K562 (cell line): Measurements from ENCODE around the gene EDDM3A. TPM values are rescaled to one million over a fixed set of nuclear protein-coding genes. Genes with fewer than 3 reads are reported as not detected.

Experiments
- ATAC-seq: fragments of 200-7000 bp; cut with Tn5 transposase; 3 replicates; pipeline ENCODE4 v1.9.1; 2020; ENCODE audit warnings: moderate library complexity
- BruUV-seq: library from RNA; stranded (reverse); fragments of 400-500 nt; replicated peaks from 2 replicates; lab custom pipeline; 2021; lab: Mats Ljungman, UMichigan
- CTCF ChIA-PET: fragments of 300-600 bp; formaldehyde crosslinking; extraction: SDS; loops from one replicate; lab custom pipeline; 2021; ENCODE audit warnings: low intra/inter-chr PET ratio; lab: Yijun Ruan, JAX
- POLR2A ChIA-PET: fragments of 300-600, 350-650 bp; sonication (Branson Sonifier 250); formaldehyde crosslinking; extraction: SDS; loops from one replicate; lab custom pipeline; 2021; ENCODE audit warnings: antibody characterized with exemption, inconsistent platforms; lab: Yijun Ruan, JAX
- DNase-seq, 4 experiments: peaks; one replicate each; pipeline versions ENCODE4 v3.0.0 to v3.0.0-alpha.2; 2011 to 2018; ENCODE audit warnings: low spot score in 3 of 4, mixed read lengths in 3 of 4; ENCODE audit errors: extremely low read depth in 1 of 4
- FAIRE-seq: peaks from 2 replicates; lab custom pipeline; 2011; peaks lifted over from hg19 to GRCh38; lab: Jason Lieb, UNC
- H2AFZ ChIP-seq: 2 replicates; pipeline ENCODE4 v1.6.0; 2011; ENCODE audit warnings: low read depth, low read length, control low read depth, inconsistent platforms
- H3K27ac ChIP-seq: fragments of 200-600 bp; 3 replicates; pipeline ENCODE4 v1.8.0; 2011; ENCODE audit warnings: low read depth, mild to moderate bottlenecking, control low read depth, inconsistent platforms, low read length, moderate library complexity, mixed read lengths; ENCODE audit errors: extremely low read depth
- H3K27me3 ChIP-seq, 2 experiments: fragments of 300-600 bp in 1 of 2; 2 replicates in 1 of 2; 3 replicates in 1 of 2; pipeline versions ENCODE4 v1.6.0 to v1.8.0; 2011; ENCODE audit warnings: inconsistent platforms in 2 of 2, low read length in 2 of 2, mild to moderate bottlenecking in 1 of 2, mixed read lengths in 1 of 2, moderate library complexity in 1 of 2; ENCODE audit not compliant: control insufficient read depth in 2 of 2, insufficient read depth in 2 of 2
- H3K36me3 ChIP-seq: fragments of 300-600 bp; 3 replicates; pipeline ENCODE4 v1.8.0; 2011; ENCODE audit warnings: mild to moderate bottlenecking, low read length, inconsistent platforms; ENCODE audit not compliant: control insufficient read depth, insufficient read depth
- H3K4me1 ChIP-seq, 2 experiments: fragments of 200-600 bp in 1 of 2; replicated peaks in 1 of 2; 2 replicates in 1 of 2; 3 replicates in 1 of 2; pipeline versions ENCODE4 v1.5.1 to v1.8.0; 2011; ENCODE audit warnings: inconsistent platforms in 2 of 2, low read length in 2 of 2, mild to moderate bottlenecking in 1 of 2, mixed read lengths in 1 of 2, moderate library complexity in 1 of 2; ENCODE audit not compliant: control insufficient read depth in 2 of 2, insufficient read depth in 2 of 2
- H3K4me2 ChIP-seq: 2 replicates; pipeline ENCODE4 v1.6.1; 2011; ENCODE audit warnings: low read length, control low read depth, inconsistent platforms, mixed read lengths; ENCODE audit not compliant: insufficient read depth
- H3K4me3 ChIP-seq: fragments of 200-600 bp; sonication (generic), shearing (Covaris generic); 2 replicates; pipeline ENCODE4 v1.5.1; 2016; ENCODE audit warnings: control low read depth, inconsistent platforms
- H3K79me2 ChIP-seq: fragments of 200-600 bp; 3 replicates; pipeline ENCODE4 v1.8.0; 2011; ENCODE audit warnings: low read length, inconsistent platforms; ENCODE audit not compliant: control insufficient read depth, insufficient read depth
- H3K9ac ChIP-seq, 2 experiments: 2 replicates each; pipeline versions ENCODE4 v1.6.0 to v1.6.1; 2011; ENCODE audit warnings: low read depth in 2 of 2, low read length in 2 of 2, control low read depth in 1 of 2, inconsistent platforms in 1 of 2, mild to moderate bottlenecking in 1 of 2, mixed read lengths in 1 of 2; ENCODE audit not compliant: insufficient read depth in 1 of 2
- H3K9me1 ChIP-seq: one replicate; pipeline ENCODE4 v1.6.0; 2011; ENCODE audit warnings: inconsistent platforms, mild to moderate bottlenecking, low read length, moderate library complexity; ENCODE audit not compliant: control insufficient read depth, insufficient read depth
- H3K9me3 ChIP-seq: replicated peaks from 2 replicates; pipeline ENCODE4 v1.5.1; 2011; ENCODE audit warnings: low read depth, low read length, inconsistent platforms; ENCODE audit not compliant: control insufficient read depth, insufficient read depth
- H4K20me1 ChIP-seq: replicated peaks from 2 replicates; pipeline ENCODE4 v1.6.1; 2011; ENCODE audit warnings: low read length, inconsistent platforms, mixed read lengths; ENCODE audit not compliant: control insufficient read depth, insufficient read depth
- AFF4 ChIP-seq: sonication (generic); formaldehyde crosslinking; IDR thresholded peaks from 2 replicates; pipeline ENCODE4 v1.8.0; 2023; ENCODE audit warnings: mild to moderate bottlenecking, missing genetic modification reagents
- ARID4B ChIP-seq: sonication (generic); formaldehyde crosslinking; IDR thresholded peaks from 2 replicates; pipeline ENCODE4 v1.8.0; 2022; ENCODE audit warnings: mild to moderate bottlenecking, missing genetic modification reagents
- NR2F6 ChIP-seq: fragments of 450-650 bp; formaldehyde crosslinking; IDR thresholded peaks from 2 replicates; pipeline ENCODE4 v1.4.0; 2020; ENCODE audit warnings: mild to moderate bottlenecking
- PTBP1 ChIP-seq: fragments of 200-400 bp; formaldehyde crosslinking; IDR thresholded peaks from 2 replicates; pipeline ENCODE4 v1.6.1; 2017; ENCODE audit warnings: low read depth, low read length
- RBM25 ChIP-seq: fragments of 200-400 bp; formaldehyde crosslinking; IDR thresholded peaks from 2 replicates; pipeline ENCODE4 v1.6.1; 2018; ENCODE audit warnings: low read length, low read depth, moderate library complexity; ENCODE audit not compliant: severe bottlenecking
- RFX5 ChIP-seq: IDR thresholded peaks from 2 replicates; pipeline ENCODE4 v1.6.1; 2011; ENCODE audit warnings: low read depth, mild to moderate bottlenecking, improper control_type of control experiment, low read length
- SMARCC2 ChIP-seq: fragments of 450-650 bp; IDR thresholded peaks from 2 replicates; pipeline ENCODE4 v1.6.1; 2017; ENCODE audit warnings: antibody characterized with exemption, moderate library complexity, mild to moderate bottlenecking, low read depth
- USF2 ChIP-seq: sonication (generic); formaldehyde crosslinking; IDR thresholded peaks from 2 replicates; pipeline ENCODE4 v1.5.0; 2020; ENCODE audit warnings: missing genetic modification reagents
- ZBTB43 ChIP-seq: sonication (generic); formaldehyde crosslinking; IDR thresholded peaks from 2 replicates; pipeline ENCODE4 v1.8.0; 2023; ENCODE audit warnings: mild to moderate bottlenecking, missing genetic modification reagents
- ZBTB7A ChIP-seq: IDR thresholded peaks from 2 replicates; pipeline ENCODE4 v1.6.1; 2011; ENCODE audit warnings: low read depth, mild to moderate bottlenecking, low read length, moderate library complexity, borderline replicate concordance; ENCODE audit not compliant: control insufficient read depth
- ZNF274 ChIP-seq: IDR thresholded peaks from 2 replicates; pipeline ENCODE4 v1.6.1; 2011; ENCODE audit warnings: low read depth, mild to moderate bottlenecking, low read length, moderate library complexity, borderline replicate concordance
- ZNF41 ChIP-seq: fragments of 250-450 bp; sonication (Bioruptor Pico); conservative IDR thresholded peaks from 2 replicates; pipeline ENCODE4 v1.4.0; 2020; ENCODE audit warnings: mild to moderate bottlenecking
- WGBS: fragments of 100-300 bp; shearing (Covaris generic); methylation state at CpG from one replicate; pipeline ENCODE4 v1.1.6; 2016; ENCODE audit warnings: low coverage, mixed read lengths; ENCODE audit not compliant: insufficient coverage; ENCODE audit errors: missing lambda C conversion rate; 5-methylcytosine and 5-hydroxymethylcytosine counted together
- in situ Hi-C: fragments of 300-500 bp; cut with MboI; formaldehyde crosslinking; loops from 4 replicates; pipeline ENCODE4 v1.15.0; 2018; ENCODE audit warnings: inconsistent platforms, mixed read lengths
- intact Hi-C: fragments of 100-400 bp; cut with micrococcal nuclease; formaldehyde crosslinking; loops from 2 replicates; pipeline ENCODE4 v1.14.2; 2022
- polyA plus RNA-seq, 8 experiments: library from polyadenylated mRNA; depleted of rRNA in 4 of 8; stranded (reverse) in 5 of 8; unstranded in 3 of 8; fragments of >200 nt; fragmentation: Nextera tagmentation in 2 of 8; fragmentation: Illumina TruSeq in 1 of 8; extraction: Ambion mirVana in 2 of 8; extraction: Trizol in 1 of 8; gene quantifications; 2 replicates each; pipeline versions ENCODE4 v1.2.1 to v1.2.3, GENCODE V29; 2011 to 2014; ENCODE audit warnings: inconsistent platforms in 1 of 8, missing spikeins in 1 of 8
- total RNA-seq, 7 experiments: library from RNA; depleted of rRNA in 6 of 7; stranded (reverse); fragments of >200 nt in 6 of 7; fragmentation: Illumina TruSeq in 2 of 7; extraction: Trizol in 2 of 7; gene quantifications; 2 replicates each; pipeline versions ENCODE4 v1.2.1 to v1.2.3, GENCODE V29; 2011 to 2021; ENCODE audit warnings: low replicate concordance in 1 of 7

Gene EDDM3A
- total and polyA plus RNA-seq, 9 of the 15 experiments (the other 6 are each of a cell fraction or from before 2014, with no cell fraction given) = not detected

GRCh38 chr14:20720741-20721140 lies 24.9 kb upstream of the EDDM3A start:
- no peak overlapping the region for H3K4me2 ChIP-seq
- H3K36me3 ChIP-seq = no peaks in the 10 kb centered on the region
- H3K9me3 ChIP-seq = no peaks in the 10 kb centered on the region
- POLR2A ChIA-PET = no interaction called here
- H3K79me2 ChIP-seq = no peaks in the 10 kb centered on the region
- WGBS = 0% methylated on average over 6 of the region's 6 CpGs
- H3K9ac ChIP-seq = no peak overlapping the region
- H4K20me1 ChIP-seq = no peaks in the 10 kb centered on the region
- peaks cover 0 to 6% of the 10 kb centered on the region in 2 experiments; a peak in 2 of 5 replicates for H3K4me1 ChIP-seq
- H3K4me3 ChIP-seq = no peak overlapping the region
- ATAC-seq (no peak), DNase-seq (no peak), FAIRE-seq (no peak)
- in situ Hi-C loops (loop anchor here (25.0 kb wide), 1 partner anchor 242 kb away; the partner anchor contains the start of gene RNASE2), intact Hi-C loops (no loop called here)
- CTCF ChIA-PET = no interaction called here
- no peak overlapping the region for H2AFZ ChIP-seq
- peaks cover 18 to 34% of the 10 kb centered on the region in 2 experiments; a peak in 4 of 5 replicates for H3K27me3 ChIP-seq
- H3K9me1 ChIP-seq = no peaks in the 10 kb centered on the region
- no peak overlapping the region for H3K27ac ChIP-seq
- BruUV-seq = no TSS peak
- TF ChIP-seq NR2F6 = no peak
- TF ChIP-seq USF2 = no peak
- no peak for TF ChIP-seq ARID4B (CRISPR knock-in tag)
- no peak for TF ChIP-seq RFX5
- no peak for TF ChIP-seq ZBTB43 (CRISPR knock-in tag)
- TF ChIP-seq PTBP1 = no peak
- TF ChIP-seq SMARCC2 = no peak
- TF ChIP-seq ZNF274 = no peak
- no peak for TF ChIP-seq ZBTB7A
- TF ChIP-seq RBM25 = no peak
- no peak for TF ChIP-seq AFF4 (CRISPR knock-in tag)
- no peak for TF ChIP-seq ZNF41 (CRISPR knock-in tag)
